Effector memory CD4-positive, alpha-beta T cell (primary cell): ENCODE data around the gene BMP10.

Experiments
- DNase-seq, 3 donors: peaks; one replicate each; pipeline ENCODE4 v3.0.0-alpha.2; 2020
- H3K27ac ChIP-seq: 2 replicates; pipeline ENCODE4 v1.7.0; 2013; ENCODE audit warnings: mild to moderate bottlenecking, low read length, moderate library complexity; ENCODE audit not compliant: insufficient read depth, poor library complexity, severe bottlenecking
- H3K27me3 ChIP-seq: replicated peaks from 2 replicates; pipeline ENCODE4 v1.7.0; 2013; ENCODE audit warnings: mild to moderate bottlenecking, low read length; ENCODE audit not compliant: insufficient read depth, control insufficient read depth, poor library complexity, severe bottlenecking
- H3K36me3 ChIP-seq: 2 replicates; pipeline ENCODE4 v1.7.0; 2013; ENCODE audit warnings: mild to moderate bottlenecking, low read length, moderate library complexity; ENCODE audit not compliant: control insufficient read depth, insufficient read depth
- H3K4me1 ChIP-seq: 2 replicates; pipeline ENCODE4 v1.7.0; 2013; ENCODE audit warnings: low read length, mild to moderate bottlenecking; ENCODE audit not compliant: control insufficient read depth, insufficient read depth, poor library complexity, severe bottlenecking
- H3K4me3 ChIP-seq: 2 replicates; pipeline ENCODE4 v1.7.0; 2013; ENCODE audit warnings: low read length, low read depth, mild to moderate bottlenecking; ENCODE audit not compliant: insufficient read depth, poor library complexity, severe bottlenecking
- H3K9me3 ChIP-seq: 2 replicates; pipeline ENCODE4 v1.7.0; 2013; ENCODE audit warnings: mild to moderate bottlenecking, low read length, moderate library complexity; ENCODE audit not compliant: control insufficient read depth

The BMP10 gene

GRCh38 chr2:68878071-68878711 lies 7.0 kb upstream of the BMP10 start:
- H3K27ac ChIP-seq = no peak overlapping the region
- no peak for DNase-seq
- H3K36me3 ChIP-seq = no peaks in the 10 kb centered on the region
- H3K4me3 ChIP-seq = no peak overlapping the region
- H3K27me3 ChIP-seq = no peaks in the 10 kb centered on the region
- H3K9me3 ChIP-seq = no peaks in the 10 kb centered on the region
- H3K4me1 ChIP-seq = no peaks in the 10 kb centered on the region

GRCh38 chr2:68877079-68877772 lies 6.0 kb upstream of the BMP10 start:
- Histone ChIP-seq H3K36me3 (no peaks in the 10 kb centered on the region), H3K4me1 (no peaks in the 10 kb centered on the region), H3K4me3 (no peak overlapping the region), H3K9me3 (no peaks in the 10 kb centered on the region), H3K27me3 (no peaks in the 10 kb centered on the region), H3K27ac (no peak overlapping the region)
- DNase-seq = no peak

- Histone ChIP-seq H3K36me3 (no peaks in the 10 kb centered on the region), H3K4me3 (no peak overlapping the region), H3K27ac (no peak overlapping the region), H3K27me3 (no peaks in the 10 kb centered on the region), H3K9me3 (no peaks in the 10 kb centered on the region), H3K4me1 (no peaks in the 10 kb centered on the region)
- no peak for DNase-seq
Measured at GRCh38 chr2:68870215-68870614, 982 bp downstream of the BMP10 start.

GRCh38 chr2:68865108-68865507 lies 6.1 kb downstream of the BMP10 start:
- Histone ChIP-seq H3K27ac (no peak overlapping the region), H3K4me3 (no peak overlapping the region), H3K36me3 (no peaks in the 10 kb centered on the region), H3K27me3 (no peaks in the 10 kb centered on the region), H3K9me3 (no peaks in the 10 kb centered on the region), H3K4me1 (no peaks in the 10 kb centered on the region)
- no peak for DNase-seq

GRCh38 chr2:68863996-68864395 lies 7.2 kb downstream of the BMP10 start:
- no peaks in the 10 kb centered on the region for H3K4me1 ChIP-seq
- H3K27me3 ChIP-seq = no peaks in the 10 kb centered on the region
- H3K36me3 ChIP-seq = no peaks in the 10 kb centered on the region
- no peak overlapping the region for H3K4me3 ChIP-seq
- no peak for DNase-seq
- no peak overlapping the region for H3K27ac ChIP-seq
- no peaks in the 10 kb centered on the region for H3K9me3 ChIP-seq

GRCh38 chr2:68862889-68863288 lies 8.3 kb downstream of the BMP10 start:
- no peaks in the 10 kb centered on the region for H3K36me3 ChIP-seq
- no peaks in the 10 kb centered on the region for H3K4me1 ChIP-seq
- H3K27me3 ChIP-seq = no peaks in the 10 kb centered on the region

GRCh38 chr2:68861330-68861729 lies 9.9 kb downstream of the BMP10 start:
- H3K36me3 ChIP-seq = no peaks in the 10 kb centered on the region
- no peaks in the 10 kb centered on the region for H3K4me1 ChIP-seq
- no peak overlapping the region for H3K27ac ChIP-seq
- H3K27me3 ChIP-seq = no peaks in the 10 kb centered on the region
- no peak overlapping the region for H3K4me3 ChIP-seq
- no peaks in the 10 kb centered on the region for H3K9me3 ChIP-seq
- no peak for DNase-seq

More at GRCh38 chr2:68862889-68863288, 8.3 kb downstream of the BMP10 start:
- Histone ChIP-seq H3K4me3 (no peak overlapping the region), H3K9me3 (no peaks in the 10 kb centered on the region), H3K27ac (no peak overlapping the region)
- no peak for DNase-seq

- Histone ChIP-seq H3K27me3 (no peaks in the 10 kb centered on the region), H3K4me1 (no peaks in the 10 kb centered on the region), H3K27ac (no peak overlapping the region), H3K36me3 (no peaks in the 10 kb centered on the region), H3K9me3 (no peaks in the 10 kb centered on the region), H3K4me3 (no peak overlapping the region)
- DNase-seq = no peak
Measured at GRCh38 chr2:68860111-68860510, 11.1 kb downstream of the BMP10 start.

- Histone ChIP-seq H3K27ac (no peak overlapping the region), H3K9me3 (no peaks in the 10 kb centered on the region), H3K27me3 (no peaks in the 10 kb centered on the region), H3K36me3 (no peaks in the 10 kb centered on the region), H3K4me3 (no peak overlapping the region), H3K4me1 (no peaks in the 10 kb centered on the region)
- no peak for DNase-seq
Measured at GRCh38 chr2:68857855-68858456, 13.2 kb downstream of the BMP10 start.

GRCh38 chr2:68857202-68857845 lies 13.9 kb downstream of the BMP10 start:
- Histone ChIP-seq H3K36me3 (no peaks in the 10 kb centered on the region), H3K27me3 (no peaks in the 10 kb centered on the region), H3K4me3 (no peak overlapping the region), H3K27ac (no peak overlapping the region), H3K4me1 (no peaks in the 10 kb centered on the region), H3K9me3 (no peaks in the 10 kb centered on the region)
- DNase-seq = no peak
